SK-N-SH (cell line): ENCODE measurements around the gene CENPP. TPM values are rescaled to one million over a fixed set of nuclear protein-coding genes. Genes with fewer than 3 reads are reported as not detected.

ENCODE experiments used
- CTCF ChIA-PET: fragments of 300-600, 350-600 bp; formaldehyde crosslinking; extraction: SDS; loops from one replicate; lab custom pipeline; 2021; lab: Yijun Ruan, JAX
- POLR2A ChIA-PET: fragments of 350-600 bp; sonication (Branson Sonifier 250); formaldehyde crosslinking; extraction: SDS; loops from one replicate; lab custom pipeline; 2020; ENCODE audit warnings: antibody characterized with exemption, inconsistent platforms; lab: Yijun Ruan, JAX
- DNase-seq: peaks from one replicate; pipeline ENCODE4 v3.0.0; 2012
- H2AFZ ChIP-seq: fragments of 200-600 bp; sonication (generic); 2 replicates; pipeline ENCODE4 v1.8.1; 2016; ENCODE audit warnings: antibody characterized with exemption, mild to moderate bottlenecking, low read depth
- H3F3A ChIP-seq: fragments of 200-600 bp; sonication (generic); replicated peaks from 2 replicates; pipeline ENCODE3; 2016; ENCODE audit warnings: antibody characterized with exemption, mild to moderate bottlenecking; ENCODE audit not compliant: insufficient read depth
- H3K27ac ChIP-seq, 2 experiments: fragments of 200-500 bp in 1 of 2; fragments of 200-600 bp in 1 of 2; sonication (Bioruptor generic) in 1 of 2; sonication (generic), shearing (Covaris generic) in 1 of 2; 2 replicates each; pipeline versions ENCODE4 v1.5.1 to v1.6.1; 2014 to 2016; ENCODE audit warnings: low read depth in 2 of 2, inconsistent platforms in 1 of 2, low read length in 1 of 2, mild to moderate bottlenecking in 1 of 2, mixed read lengths in 1 of 2
- H3K27me3 ChIP-seq: fragments of 200-600 bp; sonication (generic), shearing (Covaris generic); 2 replicates; pipeline ENCODE4 v1.6.1; 2016; ENCODE audit warnings: mixed run types; ENCODE audit not compliant: insufficient read depth
- H3K36me3 ChIP-seq, 2 experiments: fragments of 200-500 bp in 1 of 2; fragments of 200-600 bp in 1 of 2; sonication (Bioruptor generic) in 1 of 2; sonication (generic) in 1 of 2; replicated peaks in 1 of 2; 2 replicates each; pipeline versions ENCODE3 to v1.5.1; 2014 to 2016; ENCODE audit warnings: low read length in 1 of 2, mild to moderate bottlenecking in 1 of 2; ENCODE audit not compliant: insufficient read depth in 2 of 2, control insufficient read depth in 1 of 2
- H3K4me1 ChIP-seq, 2 experiments: fragments of 200-500 bp in 1 of 2; fragments of 200-600 bp in 1 of 2; sonication (Bioruptor generic) in 1 of 2; sonication (generic), shearing (Covaris generic) in 1 of 2; 2 replicates each; pipeline versions ENCODE4 v1.5.1 to v1.6.1; 2014 to 2016; ENCODE audit warnings: low read depth in 1 of 2, low read length in 1 of 2, mixed run types in 1 of 2; ENCODE audit not compliant: insufficient read depth in 2 of 2, control insufficient read depth in 1 of 2
- H3K4me2 ChIP-seq: fragments of 200-600 bp; sonication (generic), shearing (Covaris generic); 2 replicates; pipeline ENCODE4 v1.6.1; 2017; ENCODE audit warnings: mixed run types
- H3K4me3 ChIP-seq, 2 experiments: fragments of 200-500 bp in 1 of 2; fragments of 200-600 bp in 1 of 2; sonication (Bioruptor generic) in 1 of 2; sonication (generic), shearing (Covaris generic) in 1 of 2; 2 replicates each; pipeline versions ENCODE4 v1.5.1 to v1.8.1; 2014 to 2016; ENCODE audit warnings: low read depth in 2 of 2, inconsistent platforms in 1 of 2, low read length in 1 of 2, mild to moderate bottlenecking in 1 of 2, mixed read lengths in 1 of 2, moderate library complexity in 1 of 2
- H3K79me2 ChIP-seq: fragments of 200-600 bp; sonication (generic); 2 replicates; pipeline ENCODE4 v1.8.1; 2017; ENCODE audit warnings: mild to moderate bottlenecking; ENCODE audit not compliant: insufficient read depth
- H3K9ac ChIP-seq: fragments of 200-600 bp; sonication (generic); 2 replicates; pipeline ENCODE4 v1.6.1; 2017; ENCODE audit warnings: mixed run types
- H3K9me2 ChIP-seq: fragments of 200-600 bp; sonication (generic); 2 replicates; pipeline ENCODE4 v1.6.1; 2017; ENCODE audit warnings: mixed run types
- H3K9me3 ChIP-seq: fragments of 200-600 bp; sonication (generic); 2 replicates; pipeline ENCODE4 v1.6.1; 2017; ENCODE audit warnings: mixed run types, mild to moderate bottlenecking, moderate library complexity
- H4K20me1 ChIP-seq: fragments of 200-600 bp; sonication (generic); 2 replicates; pipeline ENCODE4 v1.6.1; 2017; ENCODE audit warnings: mild to moderate bottlenecking, mixed run types; ENCODE audit not compliant: insufficient read depth
- EP300 ChIP-seq, 2 experiments: IDR thresholded peaks; 2 replicates each; pipeline versions ENCODE4 v1.4.0 to v1.6.1; 2012; ENCODE audit warnings: borderline replicate concordance in 1 of 2, low read depth in 1 of 2, low read length in 1 of 2
- FOXJ3 ChIP-seq: sonication (generic); formaldehyde crosslinking; IDR thresholded peaks from 2 replicates; pipeline ENCODE4 v1.5.1; 2020; ENCODE audit warnings: mild to moderate bottlenecking, missing genetic modification reagents
- GABPA ChIP-seq: IDR thresholded peaks from 2 replicates; pipeline ENCODE4 v1.4.0; 2012; ENCODE audit warnings: low read depth, mild to moderate bottlenecking
- MEF2A ChIP-seq: IDR thresholded peaks from 2 replicates; pipeline ENCODE4 v1.4.0; 2012; ENCODE audit warnings: low read depth, borderline replicate concordance
- NFIC ChIP-seq: IDR thresholded peaks from 2 replicates; pipeline ENCODE4 v1.4.0; 2012; ENCODE audit warnings: borderline replicate concordance
- POLR2AphosphoS5 ChIP-seq: IDR thresholded peaks from 2 replicates; pipeline ENCODE4 v1.6.1; 2012; ENCODE audit warnings: low read depth, low read length
- RFX5 ChIP-seq: IDR thresholded peaks from 2 replicates; pipeline ENCODE4 v1.6.1; 2012; ENCODE audit warnings: mild to moderate bottlenecking, improper control_type of control experiment, low read length
- SIN3A ChIP-seq: IDR thresholded peaks from 2 replicates; pipeline ENCODE4 v1.6.1; 2012; ENCODE audit warnings: low read depth, mild to moderate bottlenecking, low read length, moderate library complexity, borderline replicate concordance
- TCF12 ChIP-seq: IDR thresholded peaks from 2 replicates; pipeline ENCODE4 v1.4.0; 2012
- WGBS: methylation state at CpG from one replicate; pipeline ENCODE4 v1.1.6; 2017; ENCODE audit warnings: low lambda C conversion rate; 5-methylcytosine and 5-hydroxymethylcytosine counted together
- polyA plus RNA-seq, 3 experiments: library from polyadenylated mRNA; depleted of rRNA; stranded (reverse); fragments of >200 nt; gene quantifications; 2 replicates each; pipeline ENCODE4 v1.2.3, GENCODE V29; 2012

The CENPP gene
- polyA plus RNA-seq, 1 of the 3 experiments (the other 2 are of a cell fraction) = 1.3 TPM

DNA sequence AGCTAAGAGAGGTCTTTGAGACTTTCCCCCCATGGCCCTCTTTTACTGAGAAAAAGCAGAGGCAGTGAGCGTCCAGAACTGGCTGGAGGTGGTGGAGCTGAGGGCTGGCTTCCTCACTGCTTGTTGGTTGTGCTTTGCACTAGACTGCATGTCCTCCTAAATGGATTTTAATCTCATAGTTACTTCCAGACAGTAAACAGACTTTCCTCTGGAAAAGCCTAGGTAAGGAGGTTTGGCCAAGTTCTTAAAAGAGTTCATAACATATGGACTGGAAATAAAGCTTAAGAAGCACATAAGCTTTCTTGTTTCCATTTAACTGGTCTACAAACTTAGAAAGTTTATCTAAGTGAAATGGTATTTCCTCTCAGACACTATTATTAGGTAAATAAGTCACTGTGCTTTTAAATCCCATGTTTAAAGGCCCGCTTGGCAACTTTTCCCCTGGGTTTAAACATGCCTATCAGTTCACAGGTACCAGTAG, 154.6 kb downstream of the CENPP start:
- Histone ChIP-seq H3K9me3 (no peaks in the 10 kb centered on the region), H2AFZ (peak overlapping the region; percentile 38), H3K4me2 (peak overlapping the region; percentile 36; the same call in 1 of the 2 replicates), H3K9me2 (no peaks in the 10 kb centered on the region), H3K4me3 (no peak overlapping the region), H3F3A (peaks cover 8% of the 10 kb centered on the region), H3K79me2 (no peaks in the 10 kb centered on the region), H3K4me1 (peaks cover 23 to 34% of the 10 kb centered on the region in 2 experiments), H3K36me3 (no peaks in the 10 kb centered on the region), H3K27ac (peak overlapping the region; percentile 59 to 89; a peak in 3 of 4 replicates), H4K20me1 (no peaks in the 10 kb centered on the region), H3K9ac (no peak overlapping the region), H3K27me3 (no peaks in the 10 kb centered on the region)
- POLR2A ChIA-PET = no interaction called here
- 86% methylated on average over 2 of the region's 2 CpGs for WGBS
- no peak for TF ChIP-seq SIN3A
- TF ChIP-seq MEF2A = 0 out of 2 replicates have a peak, but pooled peaks have one; percentile 40
- TF ChIP-seq POLR2AphosphoS5 = no peak
- CTCF ChIA-PET = interaction anchor here (0.6 to 1.1 kb wide), 5 partner anchors 9 to 237 kb away, joined by 3 read pairs; no protein-coding TSS in a partner anchor
- no peak for DNase-seq

DNA sequence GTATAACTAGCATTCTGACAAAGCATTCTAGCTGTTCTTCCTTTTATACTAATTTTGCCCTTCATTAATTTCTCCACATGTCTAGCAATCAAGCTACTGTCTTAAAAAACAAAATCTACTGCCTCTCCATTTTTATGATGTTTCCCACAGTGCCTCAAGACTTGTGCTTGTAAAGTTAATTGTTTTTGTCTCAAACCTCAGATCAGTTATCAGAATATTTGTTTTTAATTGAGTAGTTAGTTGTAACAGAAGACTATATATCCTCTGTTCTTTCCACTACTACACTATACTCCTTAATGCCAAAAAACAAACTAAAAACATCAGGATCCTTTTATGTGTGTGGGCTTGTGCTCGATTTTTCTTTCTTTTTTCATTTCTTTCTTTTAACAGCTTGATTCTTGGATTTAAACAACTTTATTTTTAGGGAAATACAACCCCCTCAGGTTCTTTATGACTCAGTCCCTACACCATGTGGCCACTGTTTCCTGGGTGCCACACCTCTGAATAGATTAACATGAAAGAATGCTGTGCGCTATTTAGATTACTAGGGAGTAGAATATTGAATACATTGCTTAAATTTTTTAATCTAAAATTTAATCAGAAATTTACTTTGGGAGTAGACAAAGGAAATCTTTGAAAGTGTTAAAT, 155.4 kb downstream of the CENPP start:
- POLR2A ChIA-PET = no interaction called here
- H3K9me3 ChIP-seq = no peaks in the 10 kb centered on the region
- no peaks in the 10 kb centered on the region for H4K20me1 ChIP-seq
- no peak overlapping the region for H3K4me3 ChIP-seq
- peaks cover 23 to 34% of the 10 kb centered on the region in 2 experiments for H3K4me1 ChIP-seq
- H3K36me3 ChIP-seq = no peaks in the 10 kb centered on the region
- no peak overlapping the region for H3K9ac ChIP-seq
- no peak for DNase-seq
- no peaks in the 10 kb centered on the region for H3K27me3 ChIP-seq
- H3F3A ChIP-seq = peaks cover 8% of the 10 kb centered on the region
- peak overlapping the region; percentile 36; the same call in 1 of the 2 replicates for H3K4me2 ChIP-seq
- no peaks in the 10 kb centered on the region for H3K79me2 ChIP-seq
- CTCF ChIA-PET = interaction anchor here (0.9 kb wide), 1 partner anchor 9 kb away, joined by 3 read pairs; no protein-coding TSS in a partner anchor
- no peak for TF ChIP-seq POLR2AphosphoS5
- no peak for TF ChIP-seq FOXJ3 (CRISPR knock-in tag)
- TF ChIP-seq, all 33 proteins: peak for 0
- WGBS = 66% methylated on average over 2 of the region's 2 CpGs
- H3K9me2 ChIP-seq = no peaks in the 10 kb centered on the region
- peak overlapping the region; percentile 38 for H2AFZ ChIP-seq
- H3K27ac ChIP-seq = peak overlapping the region; percentile 59 to 89

DNA sequence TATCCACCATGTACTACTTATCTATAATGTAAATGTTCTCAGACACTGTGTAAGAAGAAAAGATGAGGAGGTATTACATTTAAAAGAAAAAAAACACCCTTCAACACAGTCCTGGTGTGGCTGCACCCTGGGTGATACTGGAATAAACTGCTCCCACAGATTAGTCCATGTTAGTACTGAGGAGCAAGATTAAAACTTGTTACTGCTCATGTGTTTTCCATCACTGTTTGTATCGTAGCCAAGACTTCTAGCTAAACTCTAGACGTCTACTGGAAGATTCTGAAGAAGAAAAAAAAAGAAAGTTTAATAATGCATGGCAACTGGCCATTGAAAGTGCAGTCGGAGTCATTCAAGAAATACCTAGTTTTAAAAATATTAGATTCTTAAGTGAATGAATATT, 156.6 kb downstream of the CENPP start, which contains the start of gene ASPN:
ASPN (minus strand) TSS at position 178 of the 400 bp plus-strand sequence.
- ChIA-PET POLR2A (no interaction called here), CTCF (interaction anchor here (0.9 kb wide), 1 partner anchor 25 kb away, joined by 4 read pairs; no protein-coding TSS in a partner anchor)
- DNase-seq = no peak

More for the DNA sequence above, 156.6 kb downstream of the CENPP start, which contains the start of gene ASPN:
- H3K79me2 ChIP-seq = no peaks in the 10 kb centered on the region
- H3K4me1 ChIP-seq = peaks cover 23 to 34% of the 10 kb centered on the region in 2 experiments
- H2AFZ ChIP-seq = no peak within 1 kb of the TSS; the same call in 1 of the 2 replicates
- H3F3A ChIP-seq = peaks cover 8% of the 10 kb centered on the region
- no peak within 1 kb of the TSS; a peak in 1 of 4 replicates for H3K4me3 ChIP-seq
- no peaks in the 10 kb centered on the region for H4K20me1 ChIP-seq
- H3K36me3 ChIP-seq = no peaks in the 10 kb centered on the region
- TF ChIP-seq POLR2AphosphoS5 (0 out of 2 replicates have a peak, but pooled peaks have one; percentile 28), NFIC (peak; percentile 48; the same call in 1 of the 2 replicates), GABPA (no peak), RFX5 (no peak), TCF12 (peak; percentile 66), EP300 (IDR thresholded peaks at IDR 0.05; ENCODE audit: borderline replicate concordance in 1 of 2, low read depth in 1 of 2, low read length in 1 of 2) (0 out of 4 replicates have a peak, but pooled peaks of 1 of the 2 experiments have one; percentile 16)
- no peak within 1 kb of the TSS for H3K9ac ChIP-seq
- no peaks in the 10 kb centered on the region for H3K9me3 ChIP-seq
- WGBS = 35% methylated on average over 3 of the region's 3 CpGs
- H3K9me2 ChIP-seq = no peaks in the 10 kb centered on the region
- peak within 1 kb of the TSS; percentile 59 to 89 for H3K27ac ChIP-seq
- H3K27me3 ChIP-seq = no peaks in the 10 kb centered on the region
- 0 out of 2 replicates have a peak within 1 kb of the TSS, but pooled peaks have one; percentile 36 for H3K4me2 ChIP-seq
